Prostate gland (tissue), 2 donors: ENCODE results near the gene PBRM1. TPM values are rescaled to one million over a fixed set of nuclear protein-coding genes. Genes with fewer than 3 reads are reported as not detected.

Source experiments
- DNase-seq: peaks from one replicate; pipeline ENCODE4 v3.0.0-alpha.2; 2019; ENCODE audit warnings: low spot score
- H3K27ac ChIP-seq, 2 donors: fragments of 200-600 bp; sonication (generic); 2 replicates each; pipeline ENCODE4 v1.5.1; 2017 to 2019
- H3K27me3 ChIP-seq: fragments of 200-600 bp; sonication (generic); replicated peaks from 2 replicates; pipeline ENCODE4 v1.5.1; 2019; ENCODE audit not compliant: insufficient read depth
- H3K36me3 ChIP-seq, 2 donors: fragments of 200-600 bp; sonication (generic); 1 replicate in 1 of 2; 2 replicates in 1 of 2; pipeline versions ENCODE4 v1.5.1 to v1.8.1; 2017 to 2019
- H3K4me1 ChIP-seq: fragments of 200-600 bp; sonication (generic); replicated peaks from 2 replicates; pipeline ENCODE4 v1.5.1; 2019
- H3K4me3 ChIP-seq, 2 donors: fragments of 200-600 bp; sonication (generic); 2 replicates each; pipeline ENCODE4 v1.5.1; 2017 to 2019
- H3K9me3 ChIP-seq: fragments of 200-600 bp; sonication (generic); 2 replicates; pipeline ENCODE4 v1.5.1; 2017
- CTCF ChIP-seq, 4 experiments: fragments of 200-600 bp in 2 of 4; fragments of 450-650 bp in 2 of 4; sonication (generic) in 2 of 4; IDR thresholded peaks; 1 replicate in 3 of 4; 2 replicates in 1 of 4; pipeline ENCODE4 v1.5.1; 2016 to 2019; ENCODE audit warnings: antibody characterized with exemption in 4 of 4, mild to moderate bottlenecking in 2 of 4, moderate library complexity in 2 of 4
- POLR2A ChIP-seq: fragments of 450-650 bp; IDR thresholded peaks from one replicate; pipeline ENCODE4 v1.6.1; 2016; ENCODE audit warnings: antibody characterized with exemption, mild to moderate bottlenecking
- POLR2AphosphoS5 ChIP-seq: sonication (generic); formaldehyde crosslinking; IDR thresholded peaks from one replicate; pipeline ENCODE4 v1.6.1; 2017; ENCODE audit warnings: antibody characterized with exemption
- WGBS: methylation state at CpG from one replicate; pipeline ENCODE4 v1.1.5; 2018; 5-methylcytosine and 5-hydroxymethylcytosine counted together
- intact Hi-C: fragments of 100-400 bp; cut with DNase I; formaldehyde crosslinking; loops from one replicate; pipeline ENCODE4 v1.14.2; 2022
- total RNA-seq, 2 donors: library from RNA; depleted of rRNA; stranded (reverse); fragments of >200 nt; gene quantifications; one replicate each; pipeline ENCODE4 v1.1.0, GENCODE V29; 2016

Gene PBRM1
- total RNA-seq, 2 donors from 2014 or later, result 72.5 to 77.5 TPM

DNA sequence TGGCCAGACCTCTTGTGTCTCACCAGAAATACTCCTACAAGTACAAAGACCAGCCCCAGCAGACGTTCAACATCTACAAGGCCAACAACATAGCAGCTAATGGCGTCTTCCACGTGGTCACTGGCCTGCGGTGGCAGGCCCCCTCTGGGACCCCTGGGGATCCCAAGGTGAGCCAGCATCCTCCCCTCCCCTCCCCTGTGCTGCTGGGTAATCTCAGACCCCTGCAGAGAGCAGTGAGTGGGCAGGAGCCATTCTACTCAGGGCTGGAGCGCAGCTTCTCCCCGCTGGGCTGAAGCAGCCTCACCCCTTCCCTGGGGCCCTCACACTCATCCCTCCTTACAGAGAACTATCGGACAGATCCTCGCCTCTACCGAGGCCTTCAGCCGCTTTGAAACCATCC is 180.7 kb downstream of the PBRM1 start:
- DNase-seq, result no peak
- Histone ChIP-seq H3K4me1 (no peaks in the 10 kb centered on the region), H3K4me3 (no peak overlapping the region), H3K27ac (no peak overlapping the region), H3K36me3 (no peaks in the 10 kb centered on the region), H3K27me3 (no peaks in the 10 kb centered on the region), H3K9me3 (no peaks in the 10 kb centered on the region)
- no peak for TF ChIP-seq POLR2AphosphoS5
- no peak for TF ChIP-seq CTCF (IDR thresholded peaks at IDR 0.05)
- TF ChIP-seq POLR2A, result no peak
- intact Hi-C loops, result no loop called here
- WGBS, result 90% methylated on average over 10 of the region's 10 CpGs

GRCh38 chr3:52503788-52504424 is 181.8 kb downstream of the PBRM1 start:
- no peaks in the 10 kb centered on the region for H3K36me3 ChIP-seq
- no peak overlapping the region for H3K27ac ChIP-seq
- no peak overlapping the region for H3K4me3 ChIP-seq
- TF ChIP-seq CTCF (IDR thresholded peaks at IDR 0.05) (no peak), POLR2AphosphoS5 (no peak), POLR2A (no peak)
- H3K9me3 ChIP-seq, result no peaks in the 10 kb centered on the region
- DNase-seq, result no peak
- no peaks in the 10 kb centered on the region for H3K27me3 ChIP-seq
- H3K4me1 ChIP-seq, result no peaks in the 10 kb centered on the region
- WGBS, result 70% methylated on average over 23 of the region's 23 CpGs
- intact Hi-C loops, result no loop called here

- no peak for DNase-seq
These were observed 182.8 kb downstream of the PBRM1 start for GRCh38 chr3:52502808-52503350.

DNA sequence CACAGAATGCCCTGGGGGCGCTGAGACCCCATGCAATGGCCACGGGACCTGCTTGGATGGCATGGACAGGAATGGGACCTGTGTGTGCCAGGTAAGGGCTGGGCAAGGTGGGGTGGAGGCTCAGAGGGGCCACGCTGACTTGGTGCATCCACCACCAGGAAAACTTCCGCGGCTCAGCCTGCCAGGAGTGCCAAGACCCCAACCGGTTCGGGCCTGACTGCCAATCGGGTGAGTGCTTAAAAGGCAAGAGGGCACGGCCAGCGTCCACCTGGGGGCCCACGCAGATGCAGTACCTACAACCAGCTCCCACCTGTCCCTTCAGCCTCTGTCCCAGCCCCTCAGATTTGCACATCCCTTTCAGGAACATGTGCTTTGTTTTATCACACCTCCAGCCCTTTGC is 183.7 kb downstream of the PBRM1 start:
- 82% methylated on average over 11 of the region's 11 CpGs for WGBS
- Histone ChIP-seq H3K4me1 (no peaks in the 10 kb centered on the region), H3K4me3 (no peak overlapping the region), H3K36me3 (no peaks in the 10 kb centered on the region), H3K27ac (no peak overlapping the region), H3K9me3 (no peaks in the 10 kb centered on the region), H3K27me3 (no peaks in the 10 kb centered on the region)
- no peak for DNase-seq
- intact Hi-C loops, result no loop called here
- TF ChIP-seq CTCF (IDR thresholded peaks at IDR 0.05) (no peak), POLR2A (no peak), POLR2AphosphoS5 (no peak)

More at GRCh38 chr3:52502808-52503350, 182.8 kb downstream of the PBRM1 start:
- Histone ChIP-seq H3K27ac (no peak overlapping the region), H3K27me3 (no peaks in the 10 kb centered on the region), H3K36me3 (no peaks in the 10 kb centered on the region), H3K4me1 (no peaks in the 10 kb centered on the region), H3K4me3 (no peak overlapping the region), H3K9me3 (no peaks in the 10 kb centered on the region)
- TF ChIP-seq CTCF (IDR thresholded peaks at IDR 0.05), result no peak
- TF ChIP-seq POLR2A, result no peak
- TF ChIP-seq POLR2AphosphoS5, result no peak
- intact Hi-C loops, result no loop called here
- WGBS, result 96% methylated on average over 11 of the region's 11 CpGs

DNA sequence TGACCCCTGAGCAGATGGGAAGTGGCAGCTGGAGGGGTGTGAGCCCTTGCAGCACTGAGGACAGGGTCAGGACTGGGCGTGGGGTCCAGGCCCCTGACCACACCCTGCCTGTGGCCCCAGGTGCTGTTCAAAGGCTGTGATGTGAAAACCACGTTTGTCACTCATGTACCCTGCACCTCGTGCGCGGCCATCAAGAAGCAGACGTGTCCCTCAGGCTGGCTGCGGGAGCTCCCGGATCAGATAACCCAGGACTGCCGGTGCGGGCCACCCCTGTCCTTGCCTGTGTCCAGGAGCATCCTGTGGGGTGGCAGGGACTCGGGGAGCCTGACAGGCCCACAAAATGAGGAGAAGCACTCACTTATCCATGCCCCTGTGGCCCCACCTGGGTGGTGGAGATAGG is 184.7 kb downstream of the PBRM1 start:
- H3K27me3 ChIP-seq, result no peaks in the 10 kb centered on the region
- TF ChIP-seq POLR2A (no peak), POLR2AphosphoS5 (no peak), CTCF (IDR thresholded peaks at IDR 0.05) (no peak)
- no peaks in the 10 kb centered on the region for H3K4me1 ChIP-seq
- H3K27ac ChIP-seq, result no peak overlapping the region
- 88% methylated on average over 11 of the region's 11 CpGs for WGBS
- intact Hi-C loops, result no loop called here
- H3K4me3 ChIP-seq, result no peak overlapping the region
- no peaks in the 10 kb centered on the region for H3K36me3 ChIP-seq
- no peaks in the 10 kb centered on the region for H3K9me3 ChIP-seq
- no peak for DNase-seq
